ENCODE results near the gene EDARADD. TPM values are rescaled to one million over a fixed set of nuclear protein-coding genes. Genes with fewer than 3 reads are reported as not detected.
A peak's percentile ranks its signal among the peaks of the same experiment; 100 is the strongest.
"Not testable (repeated sequence)": the region's sequence is repeated elsewhere in the genome, so short reads cannot be mapped to it uniquely, and the experiment has no call there.

The EDARADD gene
- total RNA-seq, 1 donor from 2014 or later = 1.4 TPM

- no peaks in the 10 kb centered on the region for H3K27me3 ChIP-seq
- H2AFZ ChIP-seq (replicated peaks) = no peak overlapping the region
- no peaks in the 10 kb centered on the region for H4K20me1 ChIP-seq (ENCODE audit: low read depth)
- no peaks in the 10 kb centered on the region for H3K36me3 ChIP-seq
- H3K4me3 ChIP-seq = no peak overlapping the region
- H3K27me3 Mint-ChIP-seq (ENCODE audit: insufficient read depth, low read depth) = no peaks in the 10 kb centered on the region
- H3K79me2 ChIP-seq (ENCODE audit: low read depth) = no peaks in the 10 kb centered on the region
- H3K4me2 ChIP-seq = no peak overlapping the region
- no peaks in the 10 kb centered on the region for H3F3A ChIP-seq (ENCODE audit: low read depth)
- H3K4me3 Mint-ChIP-seq = no peak overlapping the region
- no peaks in the 10 kb centered on the region for H3K9me3 ChIP-seq (ENCODE audit: low read depth)
- H3K9me3 Mint-ChIP-seq = no peaks in the 10 kb centered on the region
- H3K4me1 Mint-ChIP-seq = peaks cover 4% of the 10 kb centered on the region
- H3K36me3 Mint-ChIP-seq = no peaks in the 10 kb centered on the region
- H3K27ac Mint-ChIP-seq = no peak overlapping the region
- H3K9ac ChIP-seq = no peak overlapping the region
- DNase-seq (ENCODE audit: low spot score) = no peak
- TF ChIP-seq EZH2 (IDR thresholded peaks at IDR 0.05) = no peak
- no peak for TF ChIP-seq CTCF (IDR thresholded peaks at IDR 0.05)
- TF ChIP-seq EZH2phosphoT487 (IDR thresholded peaks at IDR 0.05) = no peak
- no peak overlapping the region for H3K27ac ChIP-seq
- H3K4me1 ChIP-seq = no peaks in the 10 kb centered on the region
Observed at GRCh38 chr1:236350308-236350707, 43.8 kb upstream of the EDARADD start.

DNA sequence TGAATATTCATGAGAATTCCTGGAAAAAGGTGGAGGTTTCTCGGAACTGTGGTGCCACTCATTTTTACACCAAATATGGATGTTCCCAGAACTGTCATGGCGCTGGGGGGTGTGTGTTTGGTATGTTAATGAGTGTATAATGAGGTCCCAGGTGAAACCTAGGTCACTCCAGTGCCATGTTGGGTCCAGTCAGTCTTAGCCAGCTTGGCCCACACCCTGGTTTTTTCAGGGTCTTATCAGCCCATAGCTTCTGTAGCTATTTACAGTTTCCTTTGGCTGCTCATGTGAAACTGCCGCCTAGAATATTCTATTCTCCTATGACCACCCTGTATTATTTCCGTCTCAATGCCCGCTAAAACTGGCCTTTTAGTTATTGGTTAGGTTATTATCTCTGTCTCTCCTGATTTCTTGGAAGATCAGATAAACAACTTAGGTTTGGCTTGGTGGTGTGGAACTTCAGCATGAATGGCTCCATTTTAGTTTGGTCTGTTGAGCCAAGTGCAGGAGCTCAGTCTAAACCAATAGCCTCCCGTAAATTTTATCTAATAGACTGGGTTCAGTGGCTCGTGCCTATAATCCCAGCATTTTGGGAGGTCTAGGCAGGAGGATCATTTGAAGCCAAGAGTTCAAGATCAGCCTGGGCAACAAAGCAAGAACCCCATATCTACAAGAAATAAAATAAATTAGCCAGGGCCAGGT, 42.1 kb upstream of the EDARADD start:
- Histone ChIP-seq H3F3A (ENCODE audit: low read depth) (no peaks in the 10 kb centered on the region), H2AFZ (replicated peaks) (no peak overlapping the region), H3K27ac (no peak overlapping the region), H3K4me2 (no peak overlapping the region), H4K20me1 (ENCODE audit: low read depth) (no peaks in the 10 kb centered on the region), H3K9ac (no peak overlapping the region), H3K27me3 (no peaks in the 10 kb centered on the region), H3K4me3 (no peak overlapping the region), H3K36me3 (no peaks in the 10 kb centered on the region), H3K79me2 (ENCODE audit: low read depth) (no peaks in the 10 kb centered on the region), H3K9me3 (ENCODE audit: low read depth) (no peaks in the 10 kb centered on the region), H3K4me1 (no peaks in the 10 kb centered on the region)
- no peak overlapping the region for H3K4me3 Mint-ChIP-seq
- H3K4me1 Mint-ChIP-seq = peaks cover 4% of the 10 kb centered on the region
- DNase-seq (ENCODE audit: low spot score) = no peak
- no peak for TF ChIP-seq EZH2phosphoT487 (IDR thresholded peaks at IDR 0.05)
- TF ChIP-seq CTCF (IDR thresholded peaks at IDR 0.05) = no peak
- TF ChIP-seq EZH2 (IDR thresholded peaks at IDR 0.05) = no peak
- no peak overlapping the region for H3K27ac Mint-ChIP-seq
- no peaks in the 10 kb centered on the region for H3K36me3 Mint-ChIP-seq
- no peaks in the 10 kb centered on the region for H3K27me3 Mint-ChIP-seq (ENCODE audit: insufficient read depth, low read depth)
- no peaks in the 10 kb centered on the region for H3K9me3 Mint-ChIP-seq

- H3K4me2 ChIP-seq; H3K4me1 ChIP-seq; H3K27ac Mint-ChIP-seq; H3K4me1 Mint-ChIP-seq; H3K27me3 ChIP-seq; H3K79me2 ChIP-seq (ENCODE audit: low read depth); H4K20me1 ChIP-seq (ENCODE audit: low read depth); DNase-seq (ENCODE audit: low spot score); H3K27ac ChIP-seq; H3K4me3 Mint-ChIP-seq; H2AFZ ChIP-seq (replicated peaks); H3K27me3 Mint-ChIP-seq (ENCODE audit: insufficient read depth, low read depth); H3K9me3 ChIP-seq (ENCODE audit: low read depth); H3K36me3 Mint-ChIP-seq; H3K4me3 ChIP-seq; H3K36me3 ChIP-seq; H3F3A ChIP-seq (ENCODE audit: low read depth); H3K9ac ChIP-seq; H3K9me3 Mint-ChIP-seq: not testable (repeated sequence)
Observed at GRCh38 chr1:236352747-236353146, 41.3 kb upstream of the EDARADD start.

DNA sequence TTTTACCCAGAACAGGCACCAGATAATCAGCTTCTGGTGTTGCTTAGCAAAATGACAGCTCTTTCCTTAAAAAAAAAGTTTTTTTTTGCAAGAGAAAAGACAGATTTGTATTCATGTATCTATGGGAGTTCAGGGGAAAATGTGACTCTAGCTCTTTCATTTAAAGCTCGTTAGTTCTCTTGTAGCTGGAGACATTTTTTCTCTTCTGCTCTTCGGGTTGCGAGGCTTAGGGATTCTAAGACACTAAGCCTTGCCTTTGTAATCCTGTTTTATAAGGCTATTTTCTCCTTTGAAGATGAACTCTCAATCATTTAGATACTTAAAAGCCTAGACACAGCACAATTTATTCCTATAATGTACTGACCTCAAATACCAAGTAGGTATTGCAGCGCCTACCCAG, 40.3 kb upstream of the EDARADD start:
- no peaks in the 10 kb centered on the region for H3K27me3 ChIP-seq
- no peaks in the 10 kb centered on the region for H3K36me3 Mint-ChIP-seq
- no peak overlapping the region for H3K4me3 Mint-ChIP-seq
- H3K4me3 ChIP-seq = no peak overlapping the region
- peaks cover 2% of the 10 kb centered on the region for H3K4me1 Mint-ChIP-seq
- TF ChIP-seq EZH2 (IDR thresholded peaks at IDR 0.05) = no peak
- TF ChIP-seq EZH2phosphoT487 (IDR thresholded peaks at IDR 0.05) = no peak
- no peak for TF ChIP-seq CTCF (IDR thresholded peaks at IDR 0.05)
- H4K20me1 ChIP-seq (ENCODE audit: low read depth) = no peaks in the 10 kb centered on the region
- H3K4me2 ChIP-seq = no peak overlapping the region
- no peaks in the 10 kb centered on the region for H3K4me1 ChIP-seq
- H3K79me2 ChIP-seq (ENCODE audit: low read depth) = no peaks in the 10 kb centered on the region
- H3F3A ChIP-seq (ENCODE audit: low read depth) = no peaks in the 10 kb centered on the region
- no peaks in the 10 kb centered on the region for H3K36me3 ChIP-seq
- peaks cover 3% of the 10 kb centered on the region for H3K27me3 Mint-ChIP-seq (ENCODE audit: insufficient read depth, low read depth)
- no peak overlapping the region for H3K27ac ChIP-seq
- no peaks in the 10 kb centered on the region for H3K9me3 ChIP-seq (ENCODE audit: low read depth)
- peaks cover 9% of the 10 kb centered on the region for H3K9me3 Mint-ChIP-seq
- H3K27ac Mint-ChIP-seq = no peak overlapping the region
- H2AFZ ChIP-seq (replicated peaks) = no peak overlapping the region
- H3K9ac ChIP-seq = no peak overlapping the region
- peak; percentile 25 for DNase-seq (ENCODE audit: low spot score)

Measured in neural progenitor cell (in vitro differentiated cells).